AG04450 (cell line): ENCODE results near the gene KRT9. TPM values are rescaled to one million over a fixed set of nuclear protein-coding genes. Genes with fewer than 3 reads are reported as not detected.

Source experiments
- CTCF ChIA-PET: fragments of 300-600, 350-600 bp; formaldehyde crosslinking; extraction: SDS; loops from one replicate; lab custom pipeline; 2022; ENCODE audit warnings: antibody characterized with exemption, inconsistent platforms; lab: Charles Lee
- POLR2A ChIA-PET: fragments of 350-600 bp; formaldehyde crosslinking; extraction: SDS; loops from one replicate; lab custom pipeline; 2021; ENCODE audit warnings: antibody characterized with exemption, inconsistent platforms; lab: Yijun Ruan, JAX
- DNase-seq: peaks from one replicate; pipeline ENCODE4 v3.0.0-alpha.2; 2011; ENCODE audit warnings: low read depth, low spot score
- H3K27ac ChIP-seq: one replicate; pipeline ENCODE4 v1.5.1; 2012; ENCODE audit warnings: low read depth, low read length, control low read depth
- H3K27me3 ChIP-seq: one replicate; pipeline ENCODE4 v1.6.0; 2012; ENCODE audit warnings: low read length; ENCODE audit not compliant: control insufficient read depth, insufficient read depth
- H3K4me3 ChIP-seq: 2 replicates; pipeline ENCODE4 v1.5.1; 2011; ENCODE audit warnings: mild to moderate bottlenecking, low read depth, low read length, control low read depth
- H3K9me3 ChIP-seq: 2 replicates; pipeline ENCODE4 v1.5.1; 2012; ENCODE audit warnings: low read length; ENCODE audit not compliant: control insufficient read depth, insufficient read depth
- polyA plus RNA-seq: library from polyadenylated mRNA; depleted of rRNA; stranded (reverse); fragments of >200 nt; gene quantifications from 2 replicates; pipeline ENCODE4 v1.2.3, GENCODE V29; 2011
- TF ChIP-seq, protein P1 (sequence below): IDR thresholded peaks from 2 replicates; pipeline ENCODE4 v1.5.1; 2011; ENCODE audit warnings: low read depth, low read length, control low read depth, inconsistent platforms

KRT9 gene
- polyA plus RNA-seq, 1 experiment = not detected

DNA sequence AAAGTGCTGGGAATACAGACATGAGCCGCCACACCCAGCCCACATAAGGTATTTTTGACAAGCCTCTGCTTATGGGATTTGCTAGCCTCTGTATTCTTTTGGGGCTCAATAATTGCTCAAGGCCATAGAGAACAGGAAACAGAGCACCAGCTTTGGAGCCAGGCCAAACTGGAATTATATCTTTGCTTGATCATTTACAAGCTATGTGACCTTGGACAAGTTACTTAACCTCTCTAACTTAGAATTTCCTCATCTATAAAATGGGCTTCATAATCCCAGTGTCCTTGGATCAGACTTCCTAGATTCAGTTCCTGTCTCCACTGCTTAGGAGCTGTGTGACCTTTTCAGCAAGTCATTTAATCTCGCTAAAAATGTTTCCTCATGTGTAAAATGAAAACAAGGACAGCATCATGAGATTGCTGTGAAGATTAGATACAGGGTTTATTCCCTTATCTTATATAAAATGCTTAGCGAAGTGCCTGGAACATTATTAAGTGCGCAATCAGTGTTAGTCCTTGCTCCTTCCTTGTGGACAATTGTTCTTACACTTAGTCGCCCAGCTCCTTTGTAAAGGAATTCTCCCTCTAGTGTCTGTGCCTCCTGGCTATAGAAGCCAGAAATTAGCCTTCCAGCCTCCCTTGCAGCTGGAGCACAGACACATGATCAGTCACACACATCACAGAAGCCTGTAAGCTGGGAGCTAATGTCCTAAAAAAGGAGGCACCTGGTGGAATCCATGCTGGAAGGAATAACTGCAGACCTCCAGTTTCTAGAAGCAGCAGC lies 16.6 kb downstream of the KRT9 start:
- H3K4me3 ChIP-seq = no peak overlapping the region
- CTCF ChIA-PET = interaction anchor here (1.2 to 9.3 kb wide), 2 partner anchors 18 to 91 kb away, joined by 3 to 251 read pairs; no protein-coding TSS in a partner anchor
- H3K9me3 ChIP-seq = no peaks in the 10 kb centered on the region
- TF ChIP-seq, protein P1, sequence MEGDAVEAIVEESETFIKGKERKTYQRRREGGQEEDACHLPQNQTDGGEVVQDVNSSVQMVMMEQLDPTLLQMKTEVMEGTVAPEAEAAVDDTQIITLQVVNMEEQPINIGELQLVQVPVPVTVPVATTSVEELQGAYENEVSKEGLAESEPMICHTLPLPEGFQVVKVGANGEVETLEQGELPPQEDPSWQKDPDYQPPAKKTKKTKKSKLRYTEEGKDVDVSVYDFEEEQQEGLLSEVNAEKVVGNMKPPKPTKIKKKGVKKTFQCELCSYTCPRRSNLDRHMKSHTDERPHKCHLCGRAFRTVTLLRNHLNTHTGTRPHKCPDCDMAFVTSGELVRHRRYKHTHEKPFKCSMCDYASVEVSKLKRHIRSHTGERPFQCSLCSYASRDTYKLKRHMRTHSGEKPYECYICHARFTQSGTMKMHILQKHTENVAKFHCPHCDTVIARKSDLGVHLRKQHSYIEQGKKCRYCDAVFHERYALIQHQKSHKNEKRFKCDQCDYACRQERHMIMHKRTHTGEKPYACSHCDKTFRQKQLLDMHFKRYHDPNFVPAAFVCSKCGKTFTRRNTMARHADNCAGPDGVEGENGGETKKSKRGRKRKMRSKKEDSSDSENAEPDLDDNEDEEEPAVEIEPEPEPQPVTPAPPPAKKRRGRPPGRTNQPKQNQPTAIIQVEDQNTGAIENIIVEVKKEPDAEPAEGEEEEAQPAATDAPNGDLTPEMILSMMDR = no peak
- H3K27ac ChIP-seq = no peak overlapping the region
- POLR2A ChIA-PET = no interaction called here
- no peak for DNase-seq
- H3K27me3 ChIP-seq = peaks cover 19% of the 10 kb centered on the region

DNA sequence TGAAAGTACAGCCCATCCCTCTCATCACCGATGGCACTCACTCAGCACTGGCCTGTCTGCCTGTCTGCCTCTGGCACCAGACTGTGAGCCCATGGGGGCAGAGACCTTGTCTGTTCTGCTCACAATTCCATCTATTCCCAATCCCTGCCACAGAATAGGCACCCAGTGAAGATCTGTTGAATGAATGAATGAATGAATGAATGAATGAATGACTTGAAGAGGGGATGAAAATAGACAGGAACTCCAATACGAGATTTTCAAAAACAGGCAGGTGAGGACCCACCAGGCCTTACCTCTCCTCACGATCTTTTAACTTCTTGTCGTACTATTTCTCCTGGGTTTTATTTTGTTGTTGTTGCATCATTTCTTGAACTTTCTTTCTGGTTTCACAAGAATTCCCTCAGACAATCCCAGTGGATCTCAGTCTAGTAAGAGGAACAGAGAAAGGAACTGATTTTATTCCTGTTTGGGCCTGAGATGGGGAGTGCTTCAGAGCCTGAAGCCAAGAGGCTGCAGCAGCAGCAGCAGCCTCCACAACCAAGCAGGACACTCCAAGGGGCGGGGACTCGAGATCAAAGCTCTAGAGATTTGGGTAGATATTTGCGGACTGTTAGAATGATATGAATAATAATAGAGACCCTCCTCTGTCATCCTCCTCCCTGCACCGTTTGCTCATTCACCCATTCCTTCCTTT lies 17.7 kb downstream of the KRT9 start:
- no peak for DNase-seq
- TF ChIP-seq, protein P1 = no peak
- H3K27ac ChIP-seq = no peak overlapping the region
- H3K4me3 ChIP-seq = no peak overlapping the region
- POLR2A ChIA-PET = no interaction called here
- CTCF ChIA-PET = interaction anchor here (1.2 to 9.3 kb wide), 3 partner anchors 19 to 110 kb away, joined by 3 to 251 read pairs (median 230); no protein-coding TSS in a partner anchor
- no peaks in the 10 kb centered on the region for H3K9me3 ChIP-seq
- peaks cover 19% of the 10 kb centered on the region for H3K27me3 ChIP-seq

DNA sequence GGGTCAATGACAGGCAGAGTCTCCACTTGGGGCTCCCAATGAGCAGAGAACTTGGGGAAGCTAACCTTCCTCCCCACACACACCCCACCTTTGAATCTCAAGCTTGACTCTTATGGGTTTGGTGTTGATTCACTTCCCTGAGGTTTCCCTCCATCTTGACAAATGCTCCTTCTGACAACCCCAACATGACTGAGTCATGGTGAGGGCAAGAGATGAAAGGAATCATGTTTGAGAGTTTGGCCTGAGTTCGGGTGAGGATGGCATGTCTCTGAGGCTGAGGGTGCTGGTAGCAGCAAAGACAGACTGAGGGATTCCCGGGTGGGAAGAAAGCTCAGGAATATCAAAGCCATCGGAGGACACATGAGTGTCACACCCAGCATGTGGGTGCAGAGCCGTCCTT lies 18.7 kb downstream of the KRT9 start:
- Histone ChIP-seq H3K27ac (no peak overlapping the region), H3K27me3 (peaks cover 16% of the 10 kb centered on the region), H3K4me3 (no peak overlapping the region), H3K9me3 (no peaks in the 10 kb centered on the region)
- CTCF ChIA-PET = interaction anchor here (6.7 to 9.3 kb wide), 2 partner anchors 94 to 111 kb away, joined by 230 to 251 read pairs; no protein-coding TSS in a partner anchor
- TF ChIP-seq, protein P1 = no peak
- POLR2A ChIA-PET = no interaction called here
- DNase-seq = no peak

DNA sequence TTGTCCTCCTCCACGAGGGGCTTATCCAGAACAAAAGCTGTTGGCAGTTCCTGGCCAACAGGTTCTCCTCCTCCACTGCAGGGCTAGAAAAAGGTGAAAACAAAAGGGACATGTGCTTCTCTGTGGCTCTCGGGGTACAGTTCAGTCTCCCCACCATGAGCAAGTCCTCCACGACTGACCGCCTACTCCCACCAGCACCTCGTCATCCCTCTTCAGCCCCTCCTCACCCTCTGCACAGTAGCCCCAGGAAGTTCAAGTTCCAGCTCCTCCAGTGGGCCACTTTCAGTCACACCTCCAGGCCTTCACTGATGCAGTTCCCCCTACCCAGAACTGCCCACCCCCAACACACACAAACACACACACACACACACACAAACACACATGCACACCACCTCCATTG lies 19.4 kb downstream of the KRT9 start:
- Histone ChIP-seq H3K4me3 (no peak overlapping the region), H3K9me3 (no peaks in the 10 kb centered on the region; the same call in 1 of the 2 replicates), H3K27me3 (peaks cover 10% of the 10 kb centered on the region), H3K27ac (no peak overlapping the region)
- TF ChIP-seq, protein P1 = no peak
- DNase-seq = no peak
- ChIA-PET POLR2A (no interaction called here), CTCF (interaction anchor here (0.8 to 9.3 kb wide), 3 partner anchors 94 to 696 kb away, joined by 3 to 251 read pairs (median 230); no protein-coding TSS in a partner anchor)
